Lower leg skin (tissue), 3 donors: ENCODE results near the gene ADGRV1.

Source experiments
- POLR2A ChIP-seq, 2 donors: fragments of 450-650 bp; IDR thresholded peaks; one replicate each; pipeline ENCODE4 v1.6.1; 2016 to 2017; ENCODE audit warnings: antibody characterized with exemption in 2 of 2, mild to moderate bottlenecking in 1 of 2, moderate library complexity in 1 of 2
- TF ChIP-seq, protein P1 (sequence below), 3 donors: fragments of 450-650 bp; IDR thresholded peaks; one replicate each; pipeline ENCODE4 v1.5.1; 2016; ENCODE audit warnings: antibody characterized with exemption in 3 of 3, mild to moderate bottlenecking in 3 of 3, moderate library complexity in 2 of 3

DNA sequence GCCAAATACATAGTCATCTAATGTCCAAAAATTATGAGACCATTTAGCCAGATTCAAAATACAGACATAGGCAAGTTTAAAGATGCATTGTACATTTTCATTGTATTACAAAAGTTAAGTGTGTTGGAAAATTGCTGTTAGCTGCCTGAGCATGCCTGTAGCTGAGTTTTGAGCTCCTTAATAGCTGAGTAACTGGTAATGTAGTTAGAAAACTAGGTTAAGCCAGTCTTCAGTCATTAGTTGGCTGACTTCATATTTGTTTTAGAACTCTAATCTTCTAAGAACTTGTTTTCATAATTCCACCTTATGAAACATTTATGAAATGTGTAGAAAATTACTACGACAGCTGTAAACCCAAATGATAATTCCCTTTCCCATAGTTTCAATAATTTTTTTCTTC lies 531.2 kb downstream of the ADGRV1 start:
- TF ChIP-seq, protein P1, sequence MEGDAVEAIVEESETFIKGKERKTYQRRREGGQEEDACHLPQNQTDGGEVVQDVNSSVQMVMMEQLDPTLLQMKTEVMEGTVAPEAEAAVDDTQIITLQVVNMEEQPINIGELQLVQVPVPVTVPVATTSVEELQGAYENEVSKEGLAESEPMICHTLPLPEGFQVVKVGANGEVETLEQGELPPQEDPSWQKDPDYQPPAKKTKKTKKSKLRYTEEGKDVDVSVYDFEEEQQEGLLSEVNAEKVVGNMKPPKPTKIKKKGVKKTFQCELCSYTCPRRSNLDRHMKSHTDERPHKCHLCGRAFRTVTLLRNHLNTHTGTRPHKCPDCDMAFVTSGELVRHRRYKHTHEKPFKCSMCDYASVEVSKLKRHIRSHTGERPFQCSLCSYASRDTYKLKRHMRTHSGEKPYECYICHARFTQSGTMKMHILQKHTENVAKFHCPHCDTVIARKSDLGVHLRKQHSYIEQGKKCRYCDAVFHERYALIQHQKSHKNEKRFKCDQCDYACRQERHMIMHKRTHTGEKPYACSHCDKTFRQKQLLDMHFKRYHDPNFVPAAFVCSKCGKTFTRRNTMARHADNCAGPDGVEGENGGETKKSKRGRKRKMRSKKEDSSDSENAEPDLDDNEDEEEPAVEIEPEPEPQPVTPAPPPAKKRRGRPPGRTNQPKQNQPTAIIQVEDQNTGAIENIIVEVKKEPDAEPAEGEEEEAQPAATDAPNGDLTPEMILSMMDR (IDR thresholded peaks at IDR 0.05), result no peak
- no peak for TF ChIP-seq POLR2A (IDR thresholded peaks at IDR 0.05)
